Adrenal gland (tissue), 5 donors: ENCODE results near the gene CFAP58.

Experiments used
- CTCF ChIP-seq, 6 experiments: fragments of 450-650 bp in 4 of 6; fragments of 200-600 bp in 2 of 6; sonication (generic) in 1 of 6; IDR thresholded peaks; 1 replicate in 5 of 6; 2 replicates in 1 of 6; pipeline versions ENCODE4 v1.5.1 to v1.8.0; 2016 to 2021; ENCODE audit warnings: antibody characterized with exemption in 6 of 6, mild to moderate bottlenecking in 2 of 6, moderate library complexity in 1 of 6
- POLR2A ChIP-seq, 2 donors: fragments of 450-650 bp; IDR thresholded peaks; one replicate each; pipeline ENCODE4 v1.6.1; 2017; ENCODE audit warnings: antibody characterized with exemption in 2 of 2, mild to moderate bottlenecking in 2 of 2, moderate library complexity in 1 of 2
- donor health status: DM: no; HTN: no; CAD: no.

- TF ChIP-seq CTCF (IDR thresholded peaks at IDR 0.05), result no peak
- no peak for TF ChIP-seq POLR2A (IDR thresholded peaks at IDR 0.05)
Observed at GRCh38 chr10:104304927-104305326, 48.7 kb upstream of the CFAP58 start.
